ENCODE data around the gene DPH7.

DNA sequence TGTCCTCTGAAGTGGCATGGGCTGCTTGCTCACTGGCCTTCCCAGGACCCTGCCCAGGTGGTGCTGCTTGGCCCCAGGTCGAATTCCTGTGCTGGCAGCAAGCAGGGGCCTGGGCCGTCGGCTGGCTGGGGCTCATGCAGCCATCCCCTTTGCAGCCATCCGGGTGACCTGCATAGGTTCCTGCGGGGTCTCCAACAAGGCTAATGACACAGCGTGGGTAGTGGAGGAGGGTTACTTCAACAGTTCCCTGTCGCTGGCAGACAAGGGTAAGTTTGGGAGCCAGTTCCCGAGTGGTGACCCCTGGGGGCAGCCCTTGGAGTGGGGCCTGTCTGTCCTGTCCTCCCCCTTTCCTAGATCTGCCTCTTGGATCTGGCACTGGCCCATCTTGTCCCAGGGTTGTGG lies 34.0 kb upstream of the DPH7 start:
- no peak for TF ChIP-seq POLR2A (IDR thresholded peaks at IDR 0.05)
- no peak for TF ChIP-seq EP300 (IDR thresholded peaks at IDR 0.05)

Data from tibial nerve (tissue), 3 donors.